SU-DHL-6 (cell line): ENCODE results near the gene HOXA10.

Source experiments
- H2AFZ ChIP-seq: fragments of 200-600 bp; sonication (generic); 2 replicates; pipeline ENCODE4 v1.6.1; 2014; ENCODE audit warnings: low read depth, mild to moderate bottlenecking, moderate library complexity, mixed read lengths, antibody characterized with exemption, low read length; ENCODE audit not compliant: severe bottlenecking
- H3F3A ChIP-seq: fragments of 200-600 bp; shearing (Covaris generic); 2 replicates; pipeline ENCODE4 v1.6.0; 2016; ENCODE audit warnings: antibody characterized with exemption, mild to moderate bottlenecking; ENCODE audit not compliant: insufficient read depth
- H3K27ac ChIP-seq: fragments of 200-600 bp; sonication (generic); 2 replicates; pipeline ENCODE4 v1.5.1; 2016; ENCODE audit warnings: low read depth, mild to moderate bottlenecking, low read length, moderate library complexity, mixed read lengths
- H3K27me3 ChIP-seq: fragments of 200-600 bp; sonication (generic), shearing (Covaris generic); 2 replicates; pipeline ENCODE4 v1.6.0; 2014; ENCODE audit warnings: mild to moderate bottlenecking, low read length
- H3K36me3 ChIP-seq: fragments of 200-600 bp; sonication (generic); 2 replicates; pipeline ENCODE4 v1.6.1; 2014; ENCODE audit warnings: mild to moderate bottlenecking, low read length, mixed read lengths
- H3K4me2 ChIP-seq: fragments of 300-600, 200-600 bp; shearing (Covaris generic), sonication (generic); 2 replicates; pipeline ENCODE4 v1.6.0; 2014; ENCODE audit warnings: low read length, low read depth, mild to moderate bottlenecking; ENCODE audit not compliant: poor library complexity, severe bottlenecking
- H3K4me3 ChIP-seq: fragments of 200-600 bp; sonication (generic); 2 replicates; pipeline ENCODE4 v1.5.1; 2014; ENCODE audit warnings: antibody characterized with exemption, low read length, mild to moderate bottlenecking, mixed read lengths; ENCODE audit not compliant: insufficient read depth, poor library complexity, severe bottlenecking
- H3K79me2 ChIP-seq: fragments of 200-600 bp; sonication (generic); 2 replicates; pipeline ENCODE4 v1.6.1; 2014; ENCODE audit warnings: mild to moderate bottlenecking, low read length, moderate library complexity; ENCODE audit not compliant: insufficient read depth
- H3K9ac ChIP-seq: fragments of 200-600 bp; sonication (generic); 2 replicates; pipeline ENCODE4 v1.7.0; 2014; ENCODE audit warnings: mild to moderate bottlenecking, low read length
- H3K9me2 ChIP-seq: fragments of 200-600 bp; sonication (generic); replicated peaks from 2 replicates; pipeline ENCODE4 v1.6.1; 2014; ENCODE audit warnings: low read length; ENCODE audit not compliant: insufficient read depth
- H3K9me3 ChIP-seq: fragments of 200-600 bp; sonication (generic); 2 replicates; pipeline ENCODE4 v1.6.1; 2014; ENCODE audit warnings: low read length, mixed read lengths; ENCODE audit not compliant: insufficient read depth
- H4K20me1 ChIP-seq: fragments of 200-600 bp; sonication (generic); 2 replicates; pipeline ENCODE4 v1.6.1; 2014; ENCODE audit warnings: low read depth, mild to moderate bottlenecking, antibody characterized with exemption, low read length, moderate library complexity, mixed read lengths
- CTCF ChIP-seq: fragments of 200-600 bp; sonication (generic); IDR thresholded peaks from one replicate; pipeline ENCODE4 v1.5.1; 2017; ENCODE audit warnings: antibody characterized with exemption, mild to moderate bottlenecking, low read length, moderate library complexity; ENCODE audit not compliant: insufficient read depth, poor library complexity, severe bottlenecking
- EZH2phosphoT487 ChIP-seq: fragments of 200-600 bp; sonication (generic), shearing (Covaris generic); conservative IDR thresholded peaks from 2 replicates; pipeline ENCODE4 v1.6.1; 2018; ENCODE audit warnings: mild to moderate bottlenecking, antibody characterized with exemption, low read length, moderate library complexity, mixed read lengths

HOXA10 gene

DNA sequence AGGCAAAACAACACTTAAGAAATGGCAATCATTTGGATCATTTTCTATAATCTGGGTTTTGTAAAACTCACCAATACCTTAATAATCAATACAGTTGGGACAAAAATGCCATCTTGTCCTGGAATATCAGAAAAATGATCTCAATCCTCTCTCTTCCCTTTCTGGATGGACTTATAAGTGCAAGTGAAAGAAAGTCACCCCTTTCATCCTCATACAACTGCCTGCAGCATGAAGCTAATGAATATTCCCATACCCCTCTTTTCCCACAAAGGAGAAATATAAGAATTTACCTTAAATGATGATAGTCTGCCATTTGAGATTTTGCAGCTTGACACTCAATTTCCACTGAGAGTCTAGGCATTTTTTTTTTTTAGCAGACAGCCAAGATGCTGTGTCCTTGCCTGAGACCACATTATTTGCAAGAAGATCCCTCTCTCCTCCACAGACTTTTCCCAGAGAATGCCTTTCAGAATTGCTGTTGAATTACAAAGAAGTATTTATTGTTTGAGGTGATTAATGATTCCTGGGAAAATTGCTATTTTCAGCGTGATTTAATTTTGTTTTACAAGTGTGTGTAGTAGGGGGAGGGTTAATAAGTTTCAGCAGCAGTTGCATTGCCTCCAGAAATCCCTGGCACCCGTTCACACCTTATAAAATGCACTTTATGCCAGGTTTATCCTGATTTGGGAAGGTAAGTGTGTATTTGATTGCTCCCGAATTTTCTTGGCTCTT, 47.4 kb downstream of the HOXA10 start:
- Histone ChIP-seq H3K4me2 (no peak overlapping the region), H3K27me3 (no peaks in the 10 kb centered on the region), H3K9me3 (no peaks in the 10 kb centered on the region), H3K9me2 (no peaks in the 10 kb centered on the region), H3K9ac (no peak overlapping the region), H3F3A (no peaks in the 10 kb centered on the region), H4K20me1 (no peaks in the 10 kb centered on the region), H3K27ac (no peak overlapping the region), H2AFZ (no peak overlapping the region), H3K36me3 (no peaks in the 10 kb centered on the region), H3K79me2 (no peaks in the 10 kb centered on the region), H3K4me3 (no peak overlapping the region)
- no peak for TF ChIP-seq EZH2phosphoT487

DNA sequence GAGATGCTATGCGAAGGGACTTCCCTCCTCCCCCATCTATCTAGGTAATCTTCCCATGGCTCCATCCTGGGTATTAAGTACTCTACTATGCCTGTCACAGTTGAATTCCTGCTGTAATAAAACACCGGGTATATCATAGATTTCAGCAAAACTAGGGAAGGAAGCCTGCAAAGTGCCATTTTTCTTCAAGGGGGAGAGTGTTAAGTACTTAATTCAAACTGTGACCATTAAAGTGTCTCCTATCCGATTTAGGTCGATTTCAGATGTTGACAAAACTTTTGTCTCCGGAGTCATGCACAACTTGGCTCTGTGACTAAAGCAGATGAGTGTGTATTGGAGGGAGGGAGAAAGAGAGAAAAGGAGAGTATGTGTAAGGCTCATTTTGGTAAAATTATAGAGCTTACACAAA, 48.1 kb downstream of the HOXA10 start:
- Histone ChIP-seq H3K9me3 (no peaks in the 10 kb centered on the region), H3K4me3 (no peak overlapping the region), H3K9me2 (no peaks in the 10 kb centered on the region), H2AFZ (no peak overlapping the region), H3K27me3 (no peaks in the 10 kb centered on the region), H3K36me3 (no peaks in the 10 kb centered on the region), H3K27ac (no peak overlapping the region), H3F3A (no peaks in the 10 kb centered on the region), H3K79me2 (no peaks in the 10 kb centered on the region), H3K4me2 (no peak overlapping the region), H4K20me1 (no peaks in the 10 kb centered on the region), H3K9ac (no peak overlapping the region)
- TF ChIP-seq CTCF (no peak), EZH2phosphoT487 (no peak)

GRCh38 chr7:27124902-27125689, 49.0 kb downstream of the HOXA10 start:
- H3K9me2 ChIP-seq: no peaks in the 10 kb centered on the region
- H3K9ac ChIP-seq: no peak overlapping the region
- no peak overlapping the region for H2AFZ ChIP-seq
- no peaks in the 10 kb centered on the region for H4K20me1 ChIP-seq
- H3K27ac ChIP-seq: no peak overlapping the region
- H3F3A ChIP-seq: no peaks in the 10 kb centered on the region
- H3K4me3 ChIP-seq: no peak overlapping the region
- H3K4me2 ChIP-seq: no peak overlapping the region
- H3K9me3 ChIP-seq: no peaks in the 10 kb centered on the region
- TF ChIP-seq CTCF (no peak), EZH2phosphoT487 (no peak)
- H3K79me2 ChIP-seq: no peaks in the 10 kb centered on the region
- H3K36me3 ChIP-seq: no peaks in the 10 kb centered on the region
- no peaks in the 10 kb centered on the region for H3K27me3 ChIP-seq
